Measurements from ENCODE around the gene ANKHD1.

DNA sequence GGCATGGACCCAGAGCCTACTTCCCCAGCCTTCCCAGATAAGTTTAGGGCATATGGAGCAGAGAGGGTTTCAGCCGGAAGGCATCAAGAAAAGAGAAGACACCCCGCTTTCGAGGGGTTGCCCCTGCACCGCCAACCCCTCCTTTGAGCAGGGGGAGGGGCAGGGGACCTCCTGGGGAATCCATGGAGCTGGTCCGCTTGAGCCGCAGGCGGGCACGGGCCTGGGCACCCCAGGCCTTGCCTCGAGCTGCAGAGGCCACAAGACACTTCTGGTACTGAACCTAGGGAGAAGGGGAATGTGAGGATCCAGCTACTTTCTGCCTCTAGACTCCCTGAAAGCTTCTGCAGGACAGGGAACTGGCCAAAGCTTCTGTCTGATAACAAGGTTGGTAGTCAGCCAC, 156.9 kb downstream of the ANKHD1 start:
- TF ChIP-seq, protein P1, sequence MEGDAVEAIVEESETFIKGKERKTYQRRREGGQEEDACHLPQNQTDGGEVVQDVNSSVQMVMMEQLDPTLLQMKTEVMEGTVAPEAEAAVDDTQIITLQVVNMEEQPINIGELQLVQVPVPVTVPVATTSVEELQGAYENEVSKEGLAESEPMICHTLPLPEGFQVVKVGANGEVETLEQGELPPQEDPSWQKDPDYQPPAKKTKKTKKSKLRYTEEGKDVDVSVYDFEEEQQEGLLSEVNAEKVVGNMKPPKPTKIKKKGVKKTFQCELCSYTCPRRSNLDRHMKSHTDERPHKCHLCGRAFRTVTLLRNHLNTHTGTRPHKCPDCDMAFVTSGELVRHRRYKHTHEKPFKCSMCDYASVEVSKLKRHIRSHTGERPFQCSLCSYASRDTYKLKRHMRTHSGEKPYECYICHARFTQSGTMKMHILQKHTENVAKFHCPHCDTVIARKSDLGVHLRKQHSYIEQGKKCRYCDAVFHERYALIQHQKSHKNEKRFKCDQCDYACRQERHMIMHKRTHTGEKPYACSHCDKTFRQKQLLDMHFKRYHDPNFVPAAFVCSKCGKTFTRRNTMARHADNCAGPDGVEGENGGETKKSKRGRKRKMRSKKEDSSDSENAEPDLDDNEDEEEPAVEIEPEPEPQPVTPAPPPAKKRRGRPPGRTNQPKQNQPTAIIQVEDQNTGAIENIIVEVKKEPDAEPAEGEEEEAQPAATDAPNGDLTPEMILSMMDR (conservative IDR thresholded peaks at IDR 0.05; ENCODE audit: low read length): no peak
- TF ChIP-seq EZH2phosphoT487 (IDR thresholded peaks at IDR 0.05; ENCODE audit: borderline replicate concordance, low read depth, low read length): no peak

Data from OCI-LY7 (cell line).